ENCODE data around the gene IFI27. TPM values are rescaled to one million over a fixed set of nuclear protein-coding genes. Genes with fewer than 3 reads are reported as not detected.

Gene IFI27
- total and polyA plus RNA-seq, 4 donors = 35.9 to 133 (median 42.6) TPM

- DNase-seq (ENCODE audit: low read depth in 4 of 6, low spot score in 6 of 6) = peak in 3 of 6 donors; percentile 36 to 84 (median 77)
- H3K36me3 ChIP-seq (ENCODE audit: control insufficient read depth, insufficient read depth, low read length) = peaks cover 9% of the 10 kb centered on the region
- H3K4me3 ChIP-seq (ENCODE audit: low read depth, low read length) = peak overlapping the region; percentile 97
- peak overlapping the region; percentile 96 for H3K27ac ChIP-seq (ENCODE audit: low read depth, low read length)
- H3K9me3 ChIP-seq (ENCODE audit: control insufficient read depth, insufficient read depth, low read length) = no peaks in the 10 kb centered on the region
- H3K4me1 ChIP-seq (ENCODE audit: control insufficient read depth, insufficient read depth, low read length) = peaks cover 15% of the 10 kb centered on the region
- no peaks in the 10 kb centered on the region for H3K27me3 ChIP-seq (ENCODE audit: control insufficient read depth, insufficient read depth, low read length)
- WGBS (ENCODE audit: insufficient coverage) = under 1% methylated on average over 11 of the region's 15 CpGs
These were observed 30.5 kb upstream of the IFI27 start for GRCh38 chr14:94079891-94080620.

- H3K27ac ChIP-seq (ENCODE audit: low read depth, low read length) = peak within 1 kb of the TSS; percentile 96
- DNase-seq (ENCODE audit: low read depth in 4 of 6, low spot score in 6 of 6) = peak; percentile 82 to 99 (median 90)
- peak within 1 kb of the TSS; percentile 97 for H3K4me3 ChIP-seq (ENCODE audit: low read depth, low read length)
- H3K9me3 ChIP-seq (ENCODE audit: control insufficient read depth, insufficient read depth, low read length) = no peaks in the 10 kb centered on the region
- H3K4me1 ChIP-seq (ENCODE audit: control insufficient read depth, insufficient read depth, low read length) = peaks cover 15% of the 10 kb centered on the region
- under 1% methylated on average over 75 of the region's 77 CpGs for WGBS (ENCODE audit: insufficient coverage)
- H3K36me3 ChIP-seq (ENCODE audit: control insufficient read depth, insufficient read depth, low read length) = peaks cover 9% of the 10 kb centered on the region
- no peaks in the 10 kb centered on the region for H3K27me3 ChIP-seq (ENCODE audit: control insufficient read depth, insufficient read depth, low read length)
These were observed 29.7 kb upstream of the IFI27 start, which contains the start of the genes DDX24 and IFI27L1 for GRCh38 chr14:94080621-94081385. Gene DDX24, minus strand, starts transcription at chr14:94081202. Its CDS starts 1,460 bp downstream, at chr14:94079742. Gene IFI27L1, plus strand, starts transcription at chr14:94081310. Its CDS starts 15,628 bp downstream, at chr14:94096938.

GRCh38 chr14:94081386-94081820, 29.1 kb upstream of the IFI27 start:
- peak overlapping the region; percentile 97 for H3K4me3 ChIP-seq (ENCODE audit: low read depth, low read length)
- H3K27ac ChIP-seq (ENCODE audit: low read depth, low read length) = peak overlapping the region; percentile 96
- peaks cover 11% of the 10 kb centered on the region for H3K4me1 ChIP-seq (ENCODE audit: control insufficient read depth, insufficient read depth, low read length)
- H3K36me3 ChIP-seq (ENCODE audit: control insufficient read depth, insufficient read depth, low read length) = peaks cover 6% of the 10 kb centered on the region
- DNase-seq (ENCODE audit: low read depth in 4 of 6, low spot score in 6 of 6) = no peak
- 0% methylated on average over 16 of the region's 19 CpGs for WGBS (ENCODE audit: insufficient coverage)
- no peaks in the 10 kb centered on the region for H3K27me3 ChIP-seq (ENCODE audit: control insufficient read depth, insufficient read depth, low read length)
- H3K9me3 ChIP-seq (ENCODE audit: control insufficient read depth, insufficient read depth, low read length) = no peaks in the 10 kb centered on the region

GRCh38 chr14:94087891-94088290, 22.6 kb upstream of the IFI27 start:
- no peak overlapping the region for H3K27ac ChIP-seq (ENCODE audit: low read depth, low read length)
- peaks cover 4% of the 10 kb centered on the region for H3K4me1 ChIP-seq (ENCODE audit: control insufficient read depth, insufficient read depth, low read length)
- H3K4me3 ChIP-seq (ENCODE audit: low read depth, low read length) = no peak overlapping the region
- peak in 1 of 6 donors; percentile 66 for DNase-seq (ENCODE audit: low read depth in 4 of 6, low spot score in 6 of 6)
- WGBS (ENCODE audit: insufficient coverage) = 87% methylated on average over 4 of the region's 4 CpGs
- H3K9me3 ChIP-seq (ENCODE audit: control insufficient read depth, insufficient read depth, low read length) = no peaks in the 10 kb centered on the region
- no peaks in the 10 kb centered on the region for H3K27me3 ChIP-seq (ENCODE audit: control insufficient read depth, insufficient read depth, low read length)
- no peaks in the 10 kb centered on the region for H3K36me3 ChIP-seq (ENCODE audit: control insufficient read depth, insufficient read depth, low read length)

GRCh38 chr14:94088516-94088915, 22.0 kb upstream of the IFI27 start:
- WGBS (ENCODE audit: insufficient coverage) = no CpG with 5 or more reads among the region's 5 CpGs
- Histone ChIP-seq H3K4me3 (ENCODE audit: low read depth, low read length) (no peak overlapping the region), H3K4me1 (ENCODE audit: control insufficient read depth, insufficient read depth, low read length) (peaks cover 4% of the 10 kb centered on the region), H3K27me3 (ENCODE audit: control insufficient read depth, insufficient read depth, low read length) (no peaks in the 10 kb centered on the region), H3K27ac (ENCODE audit: low read depth, low read length) (no peak overlapping the region), H3K36me3 (ENCODE audit: control insufficient read depth, insufficient read depth, low read length) (no peaks in the 10 kb centered on the region), H3K9me3 (ENCODE audit: control insufficient read depth, insufficient read depth, low read length) (no peaks in the 10 kb centered on the region)
- no peak for DNase-seq (ENCODE audit: low read depth in 4 of 6, low spot score in 6 of 6)

GRCh38 chr14:94089479-94089878, 21.1 kb upstream of the IFI27 start:
- no peaks in the 10 kb centered on the region for H3K27me3 ChIP-seq (ENCODE audit: control insufficient read depth, insufficient read depth, low read length)
- H3K36me3 ChIP-seq (ENCODE audit: control insufficient read depth, insufficient read depth, low read length) = no peaks in the 10 kb centered on the region
- H3K4me1 ChIP-seq (ENCODE audit: control insufficient read depth, insufficient read depth, low read length) = no peaks in the 10 kb centered on the region
- no peaks in the 10 kb centered on the region for H3K9me3 ChIP-seq (ENCODE audit: control insufficient read depth, insufficient read depth, low read length)
- H3K4me3 ChIP-seq (ENCODE audit: low read depth, low read length) = no peak overlapping the region
- H3K27ac ChIP-seq (ENCODE audit: low read depth, low read length) = no peak overlapping the region
- WGBS (ENCODE audit: insufficient coverage) = 100% methylated on average over 2 of the region's 4 CpGs
- no peak for DNase-seq (ENCODE audit: low read depth in 4 of 6, low spot score in 6 of 6)

GRCh38 chr14:94093418-94093817, 17.1 kb upstream of the IFI27 start:
- WGBS (ENCODE audit: insufficient coverage) = no CpG with 5 or more reads among the region's 2 CpGs
- H3K36me3 ChIP-seq (ENCODE audit: control insufficient read depth, insufficient read depth, low read length) = peaks cover 8% of the 10 kb centered on the region

GRCh38 chr14:94097091-94097490, 13.4 kb upstream of the IFI27 start:
- Histone ChIP-seq H3K9me3 (ENCODE audit: control insufficient read depth, insufficient read depth, low read length) (no peaks in the 10 kb centered on the region), H3K27me3 (ENCODE audit: control insufficient read depth, insufficient read depth, low read length) (no peaks in the 10 kb centered on the region), H3K27ac (ENCODE audit: low read depth, low read length) (no peak overlapping the region), H3K4me3 (ENCODE audit: low read depth, low read length) (no peak overlapping the region), H3K36me3 (ENCODE audit: control insufficient read depth, insufficient read depth, low read length) (peaks cover 30% of the 10 kb centered on the region), H3K4me1 (ENCODE audit: control insufficient read depth, insufficient read depth, low read length) (peaks cover 7% of the 10 kb centered on the region)
- DNase-seq (ENCODE audit: low read depth in 4 of 6, low spot score in 6 of 6) = no peak
- WGBS (ENCODE audit: insufficient coverage) = 59% methylated on average over 2 of the region's 4 CpGs

More at GRCh38 chr14:94093418-94093817, 17.1 kb upstream of the IFI27 start:
- Histone ChIP-seq H3K27ac (ENCODE audit: low read depth, low read length) (no peak overlapping the region), H3K4me1 (ENCODE audit: control insufficient read depth, insufficient read depth, low read length) (no peaks in the 10 kb centered on the region), H3K27me3 (ENCODE audit: control insufficient read depth, insufficient read depth, low read length) (no peaks in the 10 kb centered on the region), H3K4me3 (ENCODE audit: low read depth, low read length) (no peak overlapping the region), H3K9me3 (ENCODE audit: control insufficient read depth, insufficient read depth, low read length) (no peaks in the 10 kb centered on the region)
- no peak for DNase-seq (ENCODE audit: low read depth in 4 of 6, low spot score in 6 of 6)

- Histone ChIP-seq H3K4me1 (ENCODE audit: control insufficient read depth, insufficient read depth, low read length) (peaks cover 21% of the 10 kb centered on the region), H3K9me3 (ENCODE audit: control insufficient read depth, insufficient read depth, low read length) (no peaks in the 10 kb centered on the region), H3K4me3 (ENCODE audit: low read depth, low read length) (no peak overlapping the region), H3K27ac (ENCODE audit: low read depth, low read length) (no peak overlapping the region), H3K27me3 (ENCODE audit: control insufficient read depth, insufficient read depth, low read length) (no peaks in the 10 kb centered on the region), H3K36me3 (ENCODE audit: control insufficient read depth, insufficient read depth, low read length) (peaks cover 33% of the 10 kb centered on the region)
- 67% methylated on average over 9 of the region's 10 CpGs for WGBS (ENCODE audit: insufficient coverage)
- no peak for DNase-seq (ENCODE audit: low read depth in 4 of 6, low spot score in 6 of 6)
These were observed 12.1 kb upstream of the IFI27 start for GRCh38 chr14:94098326-94098992.

Measured in spinal cord (tissue), 10 donors.